IPS-NIHi7 (cell line): ENCODE measurements around the gene NLRC3.

Experiments
- DNase-seq: peaks from one replicate; pipeline ENCODE4 v3.0.0; 2012; ENCODE audit warnings: mixed read lengths; ENCODE audit errors: extremely low spot score

The NLRC3 gene

GRCh38 chr16:3597226-3597625 lies 20.0 kb upstream of the NLRC3 start:
- DNase-seq = no peak

- DNase-seq = no peak
These were observed 19.1 kb upstream of the NLRC3 start for GRCh38 chr16:3596101-3596861.

- DNase-seq = no peak
These were observed 18.4 kb upstream of the NLRC3 start for GRCh38 chr16:3595521-3596021.

- DNase-seq = no peak
These were observed 17.9 kb upstream of the NLRC3 start for GRCh38 chr16:3595110-3595486.

- no peak for DNase-seq
These were observed 17.3 kb upstream of the NLRC3 start for GRCh38 chr16:3594316-3595109.

GRCh38 chr16:3592559-3592958 lies 15.4 kb upstream of the NLRC3 start:
- DNase-seq = no peak

GRCh38 chr16:3591991-3592390 lies 14.8 kb upstream of the NLRC3 start:
- DNase-seq = no peak

GRCh38 chr16:3591436-3591803 lies 14.2 kb upstream of the NLRC3 start:
- DNase-seq = no peak

GRCh38 chr16:3590736-3591435 lies 13.7 kb upstream of the NLRC3 start:
- DNase-seq = no peak

- DNase-seq = no peak
These were observed 12.9 kb upstream of the NLRC3 start for GRCh38 chr16:3589991-3590701.

- no peak for DNase-seq
These were observed 12.3 kb upstream of the NLRC3 start for GRCh38 chr16:3589441-3589921.

GRCh38 chr16:3589001-3589400 lies 11.8 kb upstream of the NLRC3 start:
- DNase-seq = no peak

GRCh38 chr16:3587547-3588110 lies 10.4 kb upstream of the NLRC3 start:
- DNase-seq = peak; percentile 47

- no peak for DNase-seq
These were observed 7.2 kb upstream of the NLRC3 start for GRCh38 chr16:3584412-3584811.

GRCh38 chr16:3583303-3584038 lies 6.3 kb upstream of the NLRC3 start:
- no peak for DNase-seq

GRCh38 chr16:3582276-3583165 lies 5.3 kb upstream of the NLRC3 start:
- no peak for DNase-seq

GRCh38 chr16:3581392-3581791 lies 4.2 kb upstream of the NLRC3 start:
- DNase-seq = no peak

- DNase-seq = no peak
These were observed 3.5 kb upstream of the NLRC3 start for GRCh38 chr16:3580686-3581085.

- no peak for DNase-seq
These were observed 3.0 kb upstream of the NLRC3 start for GRCh38 chr16:3580251-3580651.

- no peak for DNase-seq
These were observed 2.6 kb upstream of the NLRC3 start for GRCh38 chr16:3579776-3580175.
